ENCODE results near the gene GTF3C2. TPM values are rescaled to one million over a fixed set of nuclear protein-coding genes. Genes with fewer than 3 reads are reported as not detected.
A peak's percentile ranks its signal among the peaks of the same experiment; 100 is the strongest.

Gene GTF3C2
- total and polyA plus RNA-seq, 9 of the 15 experiments (the other 6 are each of a cell fraction or from before 2014, with no cell fraction given): 35.5 to 96.8 (median 53.0) TPM

GRCh38 chr2:27353762-27354596, 2.6 kb downstream of the GTF3C2 start (continued):
- 0 out of 2 replicates have a peak, but pooled peaks have one; percentile 8 for TF ChIP-seq REST (IDR thresholded peaks at IDR 0.05; ENCODE audit: borderline replicate concordance)
- no peak for TF ChIP-seq REST (CRISPR knock-in tag; IDR thresholded peaks at IDR 0.05; ENCODE audit: low read depth)
- no peak for TF ChIP-seq CTBP1 (IDR thresholded peaks at IDR 0.05; ENCODE audit: borderline replicate concordance)
- peak; percentile 45 for TF ChIP-seq MTA3 (IDR thresholded peaks at IDR 0.05; ENCODE audit: borderline replicate concordance)
- peak; percentile 56 for TF ChIP-seq MGA (IDR thresholded peaks at IDR 0.05)
- TF ChIP-seq ZNF316 (IDR thresholded peaks at IDR 0.05): peak; percentile 67
